Measurements from ENCODE around the gene DMAC2.

- TF ChIP-seq, protein P1, sequence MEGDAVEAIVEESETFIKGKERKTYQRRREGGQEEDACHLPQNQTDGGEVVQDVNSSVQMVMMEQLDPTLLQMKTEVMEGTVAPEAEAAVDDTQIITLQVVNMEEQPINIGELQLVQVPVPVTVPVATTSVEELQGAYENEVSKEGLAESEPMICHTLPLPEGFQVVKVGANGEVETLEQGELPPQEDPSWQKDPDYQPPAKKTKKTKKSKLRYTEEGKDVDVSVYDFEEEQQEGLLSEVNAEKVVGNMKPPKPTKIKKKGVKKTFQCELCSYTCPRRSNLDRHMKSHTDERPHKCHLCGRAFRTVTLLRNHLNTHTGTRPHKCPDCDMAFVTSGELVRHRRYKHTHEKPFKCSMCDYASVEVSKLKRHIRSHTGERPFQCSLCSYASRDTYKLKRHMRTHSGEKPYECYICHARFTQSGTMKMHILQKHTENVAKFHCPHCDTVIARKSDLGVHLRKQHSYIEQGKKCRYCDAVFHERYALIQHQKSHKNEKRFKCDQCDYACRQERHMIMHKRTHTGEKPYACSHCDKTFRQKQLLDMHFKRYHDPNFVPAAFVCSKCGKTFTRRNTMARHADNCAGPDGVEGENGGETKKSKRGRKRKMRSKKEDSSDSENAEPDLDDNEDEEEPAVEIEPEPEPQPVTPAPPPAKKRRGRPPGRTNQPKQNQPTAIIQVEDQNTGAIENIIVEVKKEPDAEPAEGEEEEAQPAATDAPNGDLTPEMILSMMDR (IDR thresholded peaks at IDR 0.05; ENCODE audit: insufficient read depth, low read depth, low read length) = no peak
- no peak for TF ChIP-seq EZH2 (IDR thresholded peaks at IDR 0.05; ENCODE audit: insufficient read depth, low read length)
These were observed 53.3 kb downstream of the DMAC2 start for GRCh38 chr19:41386442-41386841.
